ENCODE data around the gene PDE4B. TPM values are rescaled to one million over a fixed set of nuclear protein-coding genes. Genes with fewer than 3 reads are reported as not detected.

The PDE4B gene
- total and polyA plus RNA-seq, 9 donors, result 1.7 to 8.2 (median 5.1) TPM

- 58 to 71% (median 62%) methylated on average over 2 of the region's 2 CpGs for WGBS, 3 donors
- no peak for DNase-seq
- Histone ChIP-seq H3K36me3 (no peaks in the 10 kb centered on the region), H3K4me1 (ENCODE audit: insufficient read depth) (no peaks in the 10 kb centered on the region), H3K4me3 (no peak overlapping the region), H3K27me3 (no peaks in the 10 kb centered on the region), H3K9me3 (no peaks in the 10 kb centered on the region), H3K27ac (no peak overlapping the region)
- TF ChIP-seq CTCF (IDR thresholded peaks at IDR 0.05) (no peak), POLR2A (IDR thresholded peaks at IDR 0.05) (no peak), EP300 (IDR thresholded peaks at IDR 0.05) (no peak)
- intact Hi-C loops (cut with DNase I), result no loop called here
Measured at GRCh38 chr1:66375125-66375524, 582.4 kb downstream of the PDE4B start.

- no peak overlapping the region for H3K4me3 ChIP-seq
- TF ChIP-seq CTCF (IDR thresholded peaks at IDR 0.05), result no peak
- no peak for TF ChIP-seq EP300 (IDR thresholded peaks at IDR 0.05)
- no peak for TF ChIP-seq POLR2A (IDR thresholded peaks at IDR 0.05)
- 62 to 69% (median 65%) methylated on average over 3 of the region's 3 CpGs for WGBS, 3 donors
- H3K36me3 ChIP-seq, result no peaks in the 10 kb centered on the region
- no peaks in the 10 kb centered on the region for H3K9me3 ChIP-seq
- DNase-seq, result no peak
- H3K27me3 ChIP-seq, result no peaks in the 10 kb centered on the region
- no peak overlapping the region for H3K27ac ChIP-seq
- intact Hi-C loops (cut with DNase I), result no loop called here
- no peaks in the 10 kb centered on the region for H3K4me1 ChIP-seq (ENCODE audit: insufficient read depth)
Measured at GRCh38 chr1:66380452-66381212, 587.9 kb downstream of the PDE4B start.

- intact Hi-C loops (cut with DNase I), result no loop called here
- WGBS, 3 donors, result 91 to 98% (median 92%) methylated on average over 9 of the region's 9 CpGs
- H3K9me3 ChIP-seq, result no peaks in the 10 kb centered on the region
- H3K4me3 ChIP-seq, result no peak overlapping the region
- no peaks in the 10 kb centered on the region for H3K4me1 ChIP-seq (ENCODE audit: insufficient read depth)
- H3K27me3 ChIP-seq, result no peaks in the 10 kb centered on the region
- DNase-seq, result no peak
- H3K27ac ChIP-seq, result no peak overlapping the region
- H3K36me3 ChIP-seq, result no peaks in the 10 kb centered on the region
- TF ChIP-seq POLR2A (IDR thresholded peaks at IDR 0.05) (no peak), CTCF (IDR thresholded peaks at IDR 0.05) (no peak), EP300 (IDR thresholded peaks at IDR 0.05) (no peak)
Measured at GRCh38 chr1:66381621-66382275, 589.1 kb downstream of the PDE4B start.

GRCh38 chr1:66383168-66383567 is 590.5 kb downstream of the PDE4B start:
- TF ChIP-seq EP300 (IDR thresholded peaks at IDR 0.05) (no peak), CTCF (IDR thresholded peaks at IDR 0.05) (no peak), POLR2A (IDR thresholded peaks at IDR 0.05) (no peak)
- Histone ChIP-seq H3K4me1 (ENCODE audit: insufficient read depth) (no peaks in the 10 kb centered on the region), H3K36me3 (no peaks in the 10 kb centered on the region), H3K27ac (no peak overlapping the region), H3K27me3 (no peaks in the 10 kb centered on the region), H3K4me3 (no peak overlapping the region), H3K9me3 (no peaks in the 10 kb centered on the region)
- intact Hi-C loops (cut with DNase I), result no loop called here
- 86 to 98% (median 89%) methylated on average over 5 of the region's 5 CpGs for WGBS, 3 donors
- DNase-seq, result no peak
